OCI-LY1 (cell line): ENCODE results near the gene COPE.

ENCODE experiments used
- EZH2 ChIP-seq: fragments of 200-600 bp; sonication (generic), shearing (Covaris generic); IDR thresholded peaks from 2 replicates; pipeline ENCODE4 v1.8.0; 2017; ENCODE audit warnings: borderline replicate concordance, mixed run types, mild to moderate bottlenecking, antibody characterized with exemption, low read length, moderate library complexity, mixed read lengths
- TF ChIP-seq, protein P1 (sequence below): fragments of 200-600 bp; sonication (generic), shearing (Covaris generic); IDR thresholded peaks from 2 replicates; pipeline ENCODE4 v1.5.1; 2017; ENCODE audit warnings: mild to moderate bottlenecking, antibody characterized with exemption, low read length, moderate library complexity, mixed read lengths

- TF ChIP-seq, protein P1, sequence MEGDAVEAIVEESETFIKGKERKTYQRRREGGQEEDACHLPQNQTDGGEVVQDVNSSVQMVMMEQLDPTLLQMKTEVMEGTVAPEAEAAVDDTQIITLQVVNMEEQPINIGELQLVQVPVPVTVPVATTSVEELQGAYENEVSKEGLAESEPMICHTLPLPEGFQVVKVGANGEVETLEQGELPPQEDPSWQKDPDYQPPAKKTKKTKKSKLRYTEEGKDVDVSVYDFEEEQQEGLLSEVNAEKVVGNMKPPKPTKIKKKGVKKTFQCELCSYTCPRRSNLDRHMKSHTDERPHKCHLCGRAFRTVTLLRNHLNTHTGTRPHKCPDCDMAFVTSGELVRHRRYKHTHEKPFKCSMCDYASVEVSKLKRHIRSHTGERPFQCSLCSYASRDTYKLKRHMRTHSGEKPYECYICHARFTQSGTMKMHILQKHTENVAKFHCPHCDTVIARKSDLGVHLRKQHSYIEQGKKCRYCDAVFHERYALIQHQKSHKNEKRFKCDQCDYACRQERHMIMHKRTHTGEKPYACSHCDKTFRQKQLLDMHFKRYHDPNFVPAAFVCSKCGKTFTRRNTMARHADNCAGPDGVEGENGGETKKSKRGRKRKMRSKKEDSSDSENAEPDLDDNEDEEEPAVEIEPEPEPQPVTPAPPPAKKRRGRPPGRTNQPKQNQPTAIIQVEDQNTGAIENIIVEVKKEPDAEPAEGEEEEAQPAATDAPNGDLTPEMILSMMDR = no peak
- no peak for TF ChIP-seq EZH2
These were observed 22.6 kb upstream of the COPE start for GRCh38 chr19:18941628-18942354.
